ENCODE measurements around the gene ISM1. TPM values are rescaled to one million over a fixed set of nuclear protein-coding genes. Genes with fewer than 3 reads are reported as not detected.
A peak's percentile ranks its signal among the peaks of the same experiment; 100 is the strongest.

The ISM1 gene
- total and polyA plus RNA-seq, 2 of the 13 experiments (the other 11 are each of a cell fraction or from before 2014, with no cell fraction given): 0.40 to 1.4 TPM

DNA sequence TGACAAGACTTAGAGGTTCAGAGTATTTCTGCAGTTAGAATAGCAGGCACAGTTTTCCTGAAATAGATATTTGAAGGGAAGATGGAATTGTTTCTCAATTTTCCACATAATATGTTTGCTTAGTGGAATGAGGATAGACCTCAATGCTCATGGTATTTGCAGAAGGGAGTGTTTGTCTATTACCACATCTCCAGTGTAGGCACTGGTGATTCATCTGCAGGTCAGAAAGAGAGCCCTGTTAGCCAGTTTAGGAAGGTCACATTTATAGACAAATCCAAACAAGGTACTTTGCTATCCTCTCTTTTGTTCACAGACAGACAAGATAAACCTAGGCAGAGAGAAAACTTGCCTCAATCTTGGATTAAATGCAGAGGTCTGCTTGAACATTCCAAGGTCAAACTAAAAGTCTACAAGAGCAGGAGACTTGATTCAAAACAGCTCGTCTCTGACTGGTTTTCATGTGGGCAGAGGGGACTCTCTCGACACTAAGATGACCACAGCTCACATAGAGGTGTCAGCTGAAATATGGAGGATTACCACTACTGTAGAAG lies 22.8 kb downstream of the ISM1 start (continued):
- peak; percentile 97 for TF ChIP-seq FOXO1 (CRISPR knock-in tag; IDR thresholded peaks at IDR 0.05)
- no peak for TF ChIP-seq ZNF768 (CRISPR knock-in tag; IDR thresholded peaks at IDR 0.05)
- TF ChIP-seq PCBP2 (optimal IDR thresholded peaks at IDR 0.05; ENCODE audit: low read depth, low read length, poor library complexity, severe bottlenecking): no peak
- no peak for TF ChIP-seq SRSF4 (IDR thresholded peaks at IDR 0.05; ENCODE audit: low read depth, low read length, poor library complexity, severe bottlenecking)
- TF ChIP-seq ZMYM3 (CRISPR knock-in tag; IDR thresholded peaks at IDR 0.05): peak; percentile 88; the same call in 1 of the 2 replicates
- TF ChIP-seq KLF9 (CRISPR knock-in tag; IDR thresholded peaks at IDR 0.05; ENCODE audit: low read depth): peak; percentile 43; the same call in 1 of the 2 replicates
- peak; percentile 51; the same call in 1 of the 2 replicates for TF ChIP-seq ZBTB2 (CRISPR knock-in tag; IDR thresholded peaks at IDR 0.05; ENCODE audit: low read depth)
- peak; percentile 92; the same call in 1 of the 2 replicates for TF ChIP-seq RXRA (CRISPR knock-in tag; IDR thresholded peaks at IDR 0.05)
- TF ChIP-seq RBM22 (optimal IDR thresholded peaks at IDR 0.05; ENCODE audit: low read length): peak; percentile 66
- TF ChIP-seq RBAK (CRISPR knock-in tag; IDR thresholded peaks at IDR 0.05): peak; percentile 100
- no peak for TF ChIP-seq ZBTB4 (CRISPR knock-in tag; IDR thresholded peaks at IDR 0.05; ENCODE audit: borderline replicate concordance)
- peak; percentile 89 for TF ChIP-seq HNF4G (IDR thresholded peaks at IDR 0.05; ENCODE audit: borderline replicate concordance, low read depth, low read length)
- peak; percentile 87 for TF ChIP-seq HNF4G (CRISPR knock-in tag; IDR thresholded peaks at IDR 0.05; ENCODE audit: borderline replicate concordance, low read depth)
- no peak for TF ChIP-seq ZFP82 (CRISPR knock-in tag; IDR thresholded peaks at IDR 0.05; ENCODE audit: borderline replicate concordance)
- peak; percentile 100 for TF ChIP-seq DPF2 (CRISPR knock-in tag; IDR thresholded peaks at IDR 0.05; ENCODE audit: borderline replicate concordance, low read depth)
- peak; percentile 83; the same call in 1 of the 2 replicates for TF ChIP-seq SRF (IDR thresholded peaks at IDR 0.05; ENCODE audit: low read depth, low read length)
- peak; percentile 91 for TF ChIP-seq STAT5B (CRISPR knock-in tag; IDR thresholded peaks at IDR 0.05)
- no peak for TF ChIP-seq ARNT (IDR thresholded peaks at IDR 0.05)
- peak; percentile 97 for TF ChIP-seq TCF7 (IDR thresholded peaks at IDR 0.05; ENCODE audit: low read depth)
- TF ChIP-seq, protein P1, sequence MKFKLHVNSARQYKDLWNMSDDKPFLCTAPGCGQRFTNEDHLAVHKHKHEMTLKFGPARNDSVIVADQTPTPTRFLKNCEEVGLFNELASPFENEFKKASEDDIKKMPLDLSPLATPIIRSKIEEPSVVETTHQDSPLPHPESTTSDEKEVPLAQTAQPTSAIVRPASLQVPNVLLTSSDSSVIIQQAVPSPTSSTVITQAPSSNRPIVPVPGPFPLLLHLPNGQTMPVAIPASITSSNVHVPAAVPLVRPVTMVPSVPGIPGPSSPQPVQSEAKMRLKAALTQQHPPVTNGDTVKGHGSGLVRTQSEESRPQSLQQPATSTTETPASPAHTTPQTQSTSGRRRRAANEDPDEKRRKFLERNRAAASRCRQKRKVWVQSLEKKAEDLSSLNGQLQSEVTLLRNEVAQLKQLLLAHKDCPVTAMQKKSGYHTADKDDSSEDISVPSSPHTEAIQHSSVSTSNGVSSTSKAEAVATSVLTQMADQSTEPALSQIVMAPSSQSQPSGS (CRISPR knock-in tag; IDR thresholded peaks at IDR 0.05): peak; percentile 95
- TF ChIP-seq ZNF510 (CRISPR knock-in tag; IDR thresholded peaks at IDR 0.05; ENCODE audit: low read depth): peak; percentile 72; the same call in 1 of the 2 replicates
- TF ChIP-seq ZNF720 (CRISPR knock-in tag; IDR thresholded peaks at IDR 0.05): no peak

All from HepG2 (cell line).